HG02571 (cell line): ENCODE measurements around the gene GCK.

Source experiments
- ATAC-seq: cut with Tn5 transposase; IDR thresholded peaks from one replicate; pipeline ENCODE4 v1.9.1; 2021; ENCODE audit warnings: mild to moderate bottlenecking, moderate library complexity; ENCODE audit not compliant: unreplicated experiment

Gene GCK

DNA sequence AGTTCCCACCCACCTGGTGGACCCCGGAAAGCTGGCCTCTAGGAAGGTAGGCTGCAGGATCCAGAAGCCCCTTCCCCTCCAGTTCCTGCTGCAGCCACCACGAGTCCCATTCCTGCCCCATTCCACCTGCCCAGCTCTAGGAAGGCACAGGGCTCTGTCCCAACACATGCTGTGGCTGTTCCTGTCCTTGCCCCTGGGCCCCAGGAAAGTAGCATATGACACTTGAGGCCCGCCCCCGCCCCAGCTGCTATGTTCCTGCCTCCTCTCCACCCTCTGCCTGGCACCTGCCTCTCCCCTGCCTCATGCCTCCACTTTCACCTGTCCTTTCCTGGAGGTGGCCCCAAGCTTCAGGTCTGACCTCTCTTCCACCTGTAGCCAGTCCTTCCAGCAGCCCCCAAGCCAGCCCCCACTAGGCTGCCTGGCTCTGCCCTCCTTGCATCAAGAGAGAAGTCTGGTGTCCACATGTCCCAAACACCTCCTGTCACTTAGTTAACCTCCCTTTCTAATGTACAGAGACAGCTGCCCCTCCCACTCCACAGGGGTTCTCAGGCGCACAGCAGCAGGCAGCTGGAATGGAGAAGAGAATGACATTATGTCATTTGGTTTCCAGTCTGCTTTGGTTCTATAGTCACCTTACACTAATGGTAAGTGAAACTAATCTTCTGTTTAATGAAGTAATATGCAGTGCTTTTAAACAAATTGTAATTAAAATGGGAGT is 34.3 kb upstream of the GCK start:
- no peak for ATAC-seq

DNA sequence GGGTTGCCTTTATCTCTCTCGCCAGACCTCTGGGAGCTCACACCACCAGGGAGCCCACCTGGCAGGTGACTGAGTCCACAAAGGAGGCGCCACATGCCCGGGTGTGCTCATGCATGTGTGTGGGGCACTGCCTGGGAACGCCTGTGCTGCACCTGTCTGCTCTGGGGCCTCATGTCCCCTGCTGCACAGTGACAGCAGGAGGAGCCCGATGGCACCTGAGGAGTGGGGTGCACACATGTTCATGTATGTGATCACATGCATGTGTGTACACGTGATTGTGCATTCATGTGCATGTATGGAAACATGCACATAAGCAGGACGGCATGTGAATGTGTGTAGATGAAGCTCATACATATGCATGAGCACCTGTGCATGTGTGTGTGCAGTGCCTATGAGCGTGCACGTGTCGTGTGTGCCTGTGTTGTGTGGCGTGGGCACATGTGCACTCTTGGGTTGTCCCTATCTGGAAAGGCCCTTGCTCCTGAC is 33.6 kb upstream of the GCK start:
- ATAC-seq = no peak

GRCh38 chr7:44222074-44222473 is 32.8 kb upstream of the GCK start:
- ATAC-seq = no peak

DNA sequence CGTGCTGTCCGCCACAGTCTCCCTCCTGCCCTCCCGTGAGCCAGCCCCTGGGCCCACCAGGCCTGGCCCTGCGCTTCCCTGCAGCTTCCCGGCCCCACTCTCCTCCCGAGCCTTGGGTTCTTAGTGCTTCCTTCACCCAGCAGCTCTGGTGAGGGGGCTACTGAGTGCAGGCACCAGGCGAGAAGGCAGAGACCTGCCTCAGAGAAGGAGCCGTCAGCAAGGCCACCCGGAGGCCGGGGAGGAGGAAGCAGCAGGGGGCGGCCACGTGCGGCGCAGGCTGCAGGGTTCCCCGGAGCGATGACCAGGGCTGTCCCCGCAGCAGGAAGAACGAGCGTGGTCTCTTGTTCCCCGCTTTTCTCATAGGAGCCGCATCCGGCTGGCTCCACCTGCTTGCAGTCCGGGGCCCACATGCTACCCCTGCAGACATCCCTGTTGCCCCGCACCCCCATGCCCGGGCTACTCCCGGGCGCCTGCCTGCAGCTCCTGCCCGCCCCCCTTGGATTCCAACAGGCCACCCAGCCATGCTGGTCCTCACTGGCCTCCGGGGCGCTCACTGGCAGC is 32.1 kb upstream of the GCK start:
- ATAC-seq = no peak

GRCh38 chr7:44220358-44221112 is 31.3 kb upstream of the GCK start:
- ATAC-seq = no peak

DNA sequence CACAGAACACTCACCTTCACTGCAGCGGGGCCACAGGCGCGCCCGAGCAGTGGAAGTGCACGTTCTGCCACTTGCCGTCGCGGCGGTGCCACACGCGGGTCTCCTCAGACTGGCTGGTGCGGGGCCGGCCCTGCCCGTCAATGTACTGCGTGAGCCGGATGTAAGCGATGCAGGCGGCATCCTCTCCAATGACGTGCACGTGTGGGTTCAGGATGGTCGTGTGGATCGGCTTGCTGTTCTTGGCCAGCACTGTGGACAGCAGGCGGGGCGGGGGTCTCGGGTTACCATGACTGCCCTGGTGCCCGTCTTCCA is 30.8 kb upstream of the GCK start:
- ATAC-seq = no peak

GRCh38 chr7:44219371-44220045 is 30.3 kb upstream of the GCK start:
- no peak for ATAC-seq

- ATAC-seq = no peak
Measured at GRCh38 chr7:44218418-44219201, 29.4 kb upstream of the GCK start.

- ATAC-seq = no peak
Measured at GRCh38 chr7:44217852-44218402, 28.7 kb upstream of the GCK start.

GRCh38 chr7:44217223-44217714 is 28.0 kb upstream of the GCK start:
- ATAC-seq = no peak

DNA sequence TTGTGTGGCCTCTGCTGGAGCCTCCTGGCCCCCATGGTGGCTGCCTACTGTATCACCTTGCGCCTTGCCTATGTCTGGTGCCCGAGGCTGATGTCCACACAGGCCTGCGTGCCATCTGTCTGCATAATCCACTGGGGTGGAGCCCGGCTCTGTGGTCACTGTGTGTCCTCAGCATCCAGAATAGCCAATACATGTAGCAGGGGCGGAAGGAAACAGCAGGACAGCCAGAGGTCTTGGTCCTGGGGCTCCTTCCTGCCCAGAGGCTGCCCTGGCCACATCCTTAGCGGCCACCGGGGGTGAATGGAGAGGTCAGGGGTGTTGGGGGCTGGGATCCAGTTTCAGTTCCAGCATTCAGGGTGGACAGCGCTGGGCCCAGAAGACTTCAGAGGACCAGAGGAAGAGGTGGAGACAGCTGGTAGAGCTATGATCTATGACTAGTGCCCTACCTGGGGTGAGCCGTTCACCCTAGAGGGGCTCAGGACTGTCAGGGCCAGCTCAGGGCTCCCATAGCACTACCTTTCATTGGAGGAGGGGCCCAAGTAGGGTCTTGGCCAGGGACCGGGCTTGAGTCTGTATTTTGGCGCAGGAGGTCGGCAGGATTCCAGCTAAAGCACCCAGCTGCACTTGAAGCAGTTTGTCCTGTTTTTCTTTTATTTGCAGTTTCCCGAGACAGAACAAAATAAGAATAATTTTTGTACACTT is 27.4 kb upstream of the GCK start:
- no peak for ATAC-seq

GRCh38 chr7:44216019-44216418 is 26.8 kb upstream of the GCK start:
- no peak for ATAC-seq

GRCh38 chr7:44215531-44215930 is 26.3 kb upstream of the GCK start:
- ATAC-seq = no peak

DNA sequence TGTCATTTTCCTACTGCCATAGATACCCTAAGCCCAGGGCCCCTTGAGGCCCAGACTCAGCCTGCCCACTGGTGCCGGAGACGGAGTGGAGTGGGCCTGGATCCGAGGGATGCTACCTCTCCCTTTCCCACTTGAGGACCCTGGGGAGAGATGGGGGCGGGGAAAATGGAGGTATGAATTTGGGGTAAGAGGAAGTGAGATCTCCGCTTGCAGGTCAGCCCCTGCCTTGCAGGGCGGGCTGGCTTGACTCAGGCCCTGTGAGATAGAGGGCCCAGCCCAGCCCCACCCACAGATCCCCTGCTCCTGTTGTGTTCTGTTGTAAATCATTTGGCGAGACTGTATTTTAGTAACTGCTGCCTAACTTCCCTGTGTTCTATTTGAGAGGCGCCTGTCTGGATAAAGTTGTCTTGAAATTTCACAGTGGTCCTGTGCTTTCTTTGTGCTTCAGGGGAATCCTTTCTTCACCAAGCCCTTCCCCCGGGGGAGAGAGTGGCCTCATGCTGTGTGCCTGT is 24.7 kb upstream of the GCK start:
- ATAC-seq = no peak

DNA sequence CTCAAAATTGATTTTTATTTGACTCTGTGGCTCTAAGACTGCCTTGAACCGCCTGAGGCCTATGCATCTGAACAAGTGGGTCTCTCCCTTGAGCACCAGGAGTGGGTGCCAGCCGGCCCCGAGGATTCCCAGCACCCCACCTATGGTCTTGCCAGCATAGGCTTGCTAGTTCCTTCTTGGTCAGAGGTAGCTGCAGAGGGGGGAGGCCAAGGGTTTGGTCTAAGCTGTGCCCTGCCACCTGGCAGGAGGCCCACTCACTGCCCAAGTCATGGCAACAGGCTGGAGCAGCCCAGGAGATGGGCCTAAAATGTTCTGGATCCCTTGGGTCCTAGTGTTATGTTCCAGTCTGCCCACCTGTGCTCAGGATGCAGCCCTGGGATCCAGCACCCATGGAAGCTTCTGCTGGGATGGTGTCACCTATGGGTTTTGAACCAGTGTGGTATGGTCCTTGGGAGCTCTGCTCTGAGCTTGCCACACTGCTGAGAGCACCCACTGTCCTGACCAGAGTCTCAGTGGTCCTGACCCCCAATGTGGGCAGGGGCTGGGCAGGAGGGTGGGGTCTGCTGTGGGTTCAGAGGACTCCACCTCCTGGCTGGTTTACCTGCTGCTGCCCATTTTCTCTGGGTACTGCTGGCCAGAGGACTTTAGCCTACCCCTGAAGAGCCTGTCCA is 24.1 kb upstream of the GCK start:
- no peak for ATAC-seq

DNA sequence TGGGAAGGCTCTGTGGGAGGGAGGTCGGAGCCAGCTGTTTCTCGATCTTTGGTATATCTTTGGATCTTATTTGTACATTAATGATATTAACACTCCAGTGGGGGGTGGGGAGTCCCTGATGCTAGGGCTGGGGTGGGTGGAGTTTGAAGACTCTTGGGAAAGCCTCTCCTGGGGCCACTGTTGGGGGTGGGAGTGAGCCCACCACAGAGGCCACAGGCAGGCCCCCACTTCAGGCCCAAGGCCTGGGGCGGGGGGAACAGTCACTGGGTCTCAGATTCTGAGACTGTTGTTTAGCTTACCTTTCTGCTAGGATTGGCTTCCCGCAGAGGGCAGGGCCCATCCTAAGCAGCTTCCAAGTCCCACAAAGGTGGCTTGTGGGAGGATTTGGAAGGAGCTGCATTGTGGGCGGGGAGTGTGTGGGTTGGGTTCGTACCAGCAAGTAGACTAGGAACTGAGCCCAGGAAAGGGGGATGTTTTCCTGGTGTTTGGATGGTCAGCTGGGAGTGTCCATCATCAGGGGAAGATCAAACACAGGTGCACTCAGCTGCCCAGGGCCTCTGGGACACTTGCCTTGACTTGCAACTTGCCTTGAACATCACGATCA is 23.4 kb upstream of the GCK start:
- no peak for ATAC-seq

- ATAC-seq = no peak
Measured at GRCh38 chr7:44212018-44212417, 22.8 kb upstream of the GCK start.

DNA sequence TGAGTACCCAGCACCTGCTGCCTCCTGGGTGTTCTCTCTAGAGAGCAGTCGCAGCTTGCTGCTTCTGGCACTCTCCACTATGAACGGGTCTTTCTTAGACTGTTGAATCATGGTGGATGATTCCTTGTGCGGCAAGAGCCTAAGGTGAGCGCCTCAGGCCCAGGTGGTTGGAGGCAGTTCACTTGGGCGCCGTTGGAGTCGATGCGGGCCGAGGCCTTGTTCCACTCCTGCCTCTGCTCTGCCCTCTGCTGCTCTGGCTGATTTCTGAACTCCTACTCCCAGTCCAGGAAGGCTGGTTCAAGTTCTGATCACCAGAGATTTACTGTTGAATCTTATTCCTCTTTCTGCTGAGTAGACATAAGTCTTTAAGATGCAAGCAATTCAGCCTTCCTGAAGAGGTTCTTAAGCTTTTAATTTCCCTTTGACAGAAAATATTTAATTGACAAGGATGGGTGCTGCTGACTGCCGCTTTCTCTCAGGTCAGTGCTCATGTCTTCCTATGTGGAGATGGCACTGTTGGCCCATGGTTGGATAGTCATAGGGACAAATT is 22.0 kb upstream of the GCK start:
- no peak for ATAC-seq
